ENCODE measurements around the gene ASPHD2.

Gene ASPHD2

GRCh38 chr22:26462641-26463040, 33.6 kb downstream of the ASPHD2 start:
- no peak for DNase-seq (ENCODE audit: low read depth)
- no peak for TF ChIP-seq CTCF (IDR thresholded peaks at IDR 0.05; ENCODE audit: low read length, missing control alignments)
- no peak overlapping the region for H3K4me3 ChIP-seq (replicated peaks; ENCODE audit: low read depth, low read length)

- no peak for TF ChIP-seq CTCF (IDR thresholded peaks at IDR 0.05; ENCODE audit: low read length, missing control alignments)
- no peak overlapping the region for H3K4me3 ChIP-seq (replicated peaks; ENCODE audit: low read depth, low read length)
- DNase-seq (ENCODE audit: low read depth), result peak; percentile 49
Observed at GRCh38 chr22:26463101-26463661, 34.1 kb downstream of the ASPHD2 start.

- DNase-seq (ENCODE audit: low read depth), result no peak
- no peak overlapping the region for H3K4me3 ChIP-seq (replicated peaks; ENCODE audit: low read depth, low read length)
- no peak for TF ChIP-seq CTCF (IDR thresholded peaks at IDR 0.05; ENCODE audit: low read length, missing control alignments)
Observed at GRCh38 chr22:26463688-26464087, 34.6 kb downstream of the ASPHD2 start.

GRCh38 chr22:26464312-26464711, 35.3 kb downstream of the ASPHD2 start:
- DNase-seq (ENCODE audit: low read depth), result peak; percentile 29
- no peak for TF ChIP-seq CTCF (IDR thresholded peaks at IDR 0.05; ENCODE audit: low read length, missing control alignments)
- no peak overlapping the region for H3K4me3 ChIP-seq (replicated peaks; ENCODE audit: low read depth, low read length)

DNA sequence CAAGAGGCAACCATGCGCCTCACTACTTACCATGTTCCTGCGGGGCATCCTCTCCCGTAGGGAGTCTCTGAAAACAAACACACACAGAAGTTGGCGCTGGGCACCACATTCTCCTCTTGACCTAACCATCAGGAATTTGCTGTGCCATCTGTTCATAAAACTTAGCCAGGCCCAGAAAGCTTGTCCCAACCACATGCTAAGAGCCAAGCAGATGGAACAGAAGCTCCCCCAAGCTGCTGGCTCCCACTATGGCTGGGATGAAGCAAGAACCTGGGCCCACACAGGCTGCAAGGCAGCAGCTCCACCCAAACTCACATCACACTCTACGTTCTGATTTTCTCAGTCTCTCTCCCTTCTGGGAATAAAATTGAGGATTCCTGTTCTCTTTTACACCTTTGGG, 37.1 kb downstream of the ASPHD2 start:
- DNase-seq (ENCODE audit: low read depth), result no peak
- TF ChIP-seq CTCF (IDR thresholded peaks at IDR 0.05; ENCODE audit: low read length, missing control alignments), result no peak
- H3K4me3 ChIP-seq (replicated peaks; ENCODE audit: low read depth, low read length), result no peak overlapping the region

GRCh38 chr22:26470807-26471206, 41.7 kb downstream of the ASPHD2 start:
- DNase-seq (ENCODE audit: low read depth), result no peak
- no peak for TF ChIP-seq CTCF (IDR thresholded peaks at IDR 0.05; ENCODE audit: low read length, missing control alignments)
- no peak overlapping the region for H3K4me3 ChIP-seq (replicated peaks; ENCODE audit: low read depth, low read length)

GRCh38 chr22:26471522-26471921, 42.5 kb downstream of the ASPHD2 start:
- peak; percentile 53 for DNase-seq (ENCODE audit: low read depth)
- TF ChIP-seq CTCF (IDR thresholded peaks at IDR 0.05; ENCODE audit: low read length, missing control alignments), result no peak

More at GRCh38 chr22:26471522-26471921, 42.5 kb downstream of the ASPHD2 start:
- no peak overlapping the region for H3K4me3 ChIP-seq (replicated peaks; ENCODE audit: low read depth, low read length)
